IPS-20b (cell line): ENCODE measurements around the gene REL.

Experiments
- H3K27ac ChIP-seq: one replicate; pipeline ENCODE4 v1.5.1; 2013; ENCODE audit warnings: low read length
- H3K27me3 ChIP-seq: 2 replicates; pipeline ENCODE4 v1.6.1; 2013; ENCODE audit warnings: mild to moderate bottlenecking, low read length, inconsistent platforms; ENCODE audit not compliant: insufficient read depth
- H3K36me3 ChIP-seq: 2 replicates; pipeline ENCODE4 v1.6.1; 2013; ENCODE audit warnings: low read depth, mild to moderate bottlenecking, inconsistent platforms, low read length, moderate library complexity; ENCODE audit not compliant: insufficient read depth
- H3K4me1 ChIP-seq: 2 replicates; pipeline ENCODE4 v1.6.1; 2013; ENCODE audit warnings: mild to moderate bottlenecking, control low read depth, inconsistent platforms, low read length, moderate library complexity; ENCODE audit not compliant: insufficient read depth
- H3K4me3 ChIP-seq: 2 replicates; pipeline ENCODE4 v1.5.1; 2013; ENCODE audit warnings: mild to moderate bottlenecking, low read length, inconsistent platforms
- H3K9ac ChIP-seq: 2 replicates; pipeline ENCODE4 v1.6.1; 2013; ENCODE audit warnings: low read depth, mild to moderate bottlenecking, inconsistent platforms, low read length, moderate library complexity
- H3K9me3 ChIP-seq: 2 replicates; pipeline ENCODE4 v1.6.1; 2013; ENCODE audit warnings: mild to moderate bottlenecking, low read depth, low read length, inconsistent platforms; ENCODE audit not compliant: insufficient read depth

The REL gene

GRCh38 chr2:60881047-60881932, at the start of gene REL:
Gene REL (plus strand): TSS chr2:60881574. CDS start chr2:60881841, 267 bp downstream.
- peaks cover 25% of the 10 kb centered on the region for H3K27me3 ChIP-seq

GRCh38 chr2:60831921-60832320, 49.5 kb upstream of the REL start:
- Histone ChIP-seq H3K9me3 (no peaks in the 10 kb centered on the region), H3K27me3 (peaks cover 27% of the 10 kb centered on the region), H3K27ac (no peak overlapping the region), H3K4me1 (no peaks in the 10 kb centered on the region), H3K9ac (no peak overlapping the region), H3K36me3 (no peaks in the 10 kb centered on the region), H3K4me3 (no peak overlapping the region)

More at GRCh38 chr2:60881047-60881932, at the start of gene REL:
- Histone ChIP-seq H3K4me3 (peak within 1 kb of the TSS; percentile 88), H3K9me3 (no peaks in the 10 kb centered on the region), H3K36me3 (no peaks in the 10 kb centered on the region), H3K9ac (peak within 1 kb of the TSS; percentile 82), H3K4me1 (peaks cover 6% of the 10 kb centered on the region; the same call in 1 of the 2 replicates), H3K27ac (no peak within 1 kb of the TSS)

GRCh38 chr2:60832621-60833020, 48.8 kb upstream of the REL start:
- Histone ChIP-seq H3K27ac (no peak overlapping the region), H3K9me3 (no peaks in the 10 kb centered on the region), H3K4me3 (no peak overlapping the region), H3K4me1 (no peaks in the 10 kb centered on the region), H3K36me3 (no peaks in the 10 kb centered on the region), H3K9ac (no peak overlapping the region), H3K27me3 (peaks cover 34% of the 10 kb centered on the region)

GRCh38 chr2:60834270-60834717, 47.1 kb upstream of the REL start:
- no peak overlapping the region for H3K4me3 ChIP-seq
- H3K36me3 ChIP-seq, result no peaks in the 10 kb centered on the region
- no peak overlapping the region for H3K27ac ChIP-seq
- H3K4me1 ChIP-seq, result no peaks in the 10 kb centered on the region
- no peaks in the 10 kb centered on the region for H3K9me3 ChIP-seq
- H3K27me3 ChIP-seq, result peaks cover 51% of the 10 kb centered on the region
- no peak overlapping the region for H3K9ac ChIP-seq

GRCh38 chr2:60836491-60836890, 44.9 kb upstream of the REL start:
- Histone ChIP-seq H3K4me1 (no peaks in the 10 kb centered on the region), H3K27me3 (peaks cover 69% of the 10 kb centered on the region), H3K27ac (no peak overlapping the region), H3K36me3 (no peaks in the 10 kb centered on the region), H3K9ac (no peak overlapping the region), H3K4me3 (no peak overlapping the region), H3K9me3 (no peaks in the 10 kb centered on the region)

GRCh38 chr2:60837123-60837522, 44.3 kb upstream of the REL start:
- Histone ChIP-seq H3K4me1 (no peaks in the 10 kb centered on the region), H3K27ac (no peak overlapping the region), H3K36me3 (no peaks in the 10 kb centered on the region), H3K9me3 (no peaks in the 10 kb centered on the region), H3K27me3 (peaks cover 74% of the 10 kb centered on the region), H3K4me3 (no peak overlapping the region), H3K9ac (no peak overlapping the region)

- Histone ChIP-seq H3K36me3 (no peaks in the 10 kb centered on the region), H3K27ac (no peak overlapping the region), H3K4me3 (no peak overlapping the region), H3K9ac (no peak overlapping the region), H3K4me1 (no peaks in the 10 kb centered on the region), H3K27me3 (peaks cover 82% of the 10 kb centered on the region), H3K9me3 (no peaks in the 10 kb centered on the region)
Measured at GRCh38 chr2:60838481-60838880, 42.9 kb upstream of the REL start.

GRCh38 chr2:60839126-60839813, 42.1 kb upstream of the REL start:
- H3K4me1 ChIP-seq, result no peaks in the 10 kb centered on the region
- H3K9me3 ChIP-seq, result no peaks in the 10 kb centered on the region
- H3K27ac ChIP-seq, result no peak overlapping the region
- no peak overlapping the region for H3K9ac ChIP-seq
- no peaks in the 10 kb centered on the region for H3K36me3 ChIP-seq
- H3K27me3 ChIP-seq, result peaks cover 85% of the 10 kb centered on the region
- no peak overlapping the region for H3K4me3 ChIP-seq

- H3K27ac ChIP-seq, result no peak overlapping the region
- H3K27me3 ChIP-seq, result peaks cover 71% of the 10 kb centered on the region
- no peaks in the 10 kb centered on the region for H3K9me3 ChIP-seq
- H3K4me3 ChIP-seq, result no peak overlapping the region
- no peak overlapping the region for H3K9ac ChIP-seq
- H3K36me3 ChIP-seq, result no peaks in the 10 kb centered on the region
- no peaks in the 10 kb centered on the region for H3K4me1 ChIP-seq
Measured at GRCh38 chr2:60840880-60841279, 40.5 kb upstream of the REL start.

- Histone ChIP-seq H3K27me3 (peaks cover 50% of the 10 kb centered on the region), H3K4me3 (no peak overlapping the region), H3K4me1 (no peaks in the 10 kb centered on the region), H3K36me3 (no peaks in the 10 kb centered on the region), H3K9me3 (no peaks in the 10 kb centered on the region), H3K9ac (no peak overlapping the region), H3K27ac (no peak overlapping the region)
Measured at GRCh38 chr2:60843006-60843405, 38.4 kb upstream of the REL start.

GRCh38 chr2:60844105-60844504, 37.3 kb upstream of the REL start:
- Histone ChIP-seq H3K27ac (no peak overlapping the region), H3K9ac (no peak overlapping the region), H3K4me3 (no peak overlapping the region), H3K36me3 (no peaks in the 10 kb centered on the region), H3K9me3 (no peaks in the 10 kb centered on the region), H3K4me1 (no peaks in the 10 kb centered on the region), H3K27me3 (peaks cover 39% of the 10 kb centered on the region)

GRCh38 chr2:60847854-60848253, 33.5 kb upstream of the REL start:
- no peaks in the 10 kb centered on the region for H3K36me3 ChIP-seq
- no peak overlapping the region for H3K9ac ChIP-seq
- 0 out of 2 replicates have a peak, but pooled peaks cover 6% of the 10 kb centered on the region for H3K27me3 ChIP-seq
- H3K4me3 ChIP-seq, result no peak overlapping the region
- H3K27ac ChIP-seq, result no peak overlapping the region
- H3K9me3 ChIP-seq, result no peaks in the 10 kb centered on the region
- H3K4me1 ChIP-seq, result no peaks in the 10 kb centered on the region
